ENCODE results near the gene INVS. TPM values are rescaled to one million over a fixed set of nuclear protein-coding genes. Genes with fewer than 3 reads are reported as not detected.
"Not testable (repeated sequence)": the region's sequence is repeated elsewhere in the genome, so short reads cannot be mapped to it uniquely, and the experiment has no call there.

Gene INVS
- total and polyA plus RNA-seq, 5 donors = 3.0 to 10.1 (median 9.2) TPM

DNA sequence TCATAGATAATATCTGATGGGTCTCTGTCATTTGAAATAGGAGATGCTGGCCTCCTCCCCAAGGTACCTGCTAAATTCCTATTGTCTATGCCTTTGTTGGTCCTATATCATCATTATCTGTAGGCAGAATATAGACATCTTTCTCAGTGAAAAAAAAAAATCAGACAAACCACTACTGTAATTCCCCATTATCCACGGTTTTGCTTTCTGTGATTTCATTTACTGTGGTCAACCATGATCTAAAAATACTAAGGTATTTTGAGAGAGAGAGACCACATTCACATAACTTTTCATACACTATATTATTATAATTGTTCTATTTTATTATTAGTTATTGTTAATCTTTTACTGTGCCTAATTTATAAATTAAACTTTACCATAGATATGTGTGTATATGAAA lies 122.5 kb downstream of the INVS start:
- H3K27me3 ChIP-seq (ENCODE audit: control insufficient read depth, insufficient read depth) = no peaks in the 10 kb centered on the region
- DNase-seq (no peak), ATAC-seq (no peak)
- no peak overlapping the region for H3K4me3 ChIP-seq (ENCODE audit: low read length)
- no peaks in the 10 kb centered on the region for H3K4me1 ChIP-seq (ENCODE audit: control insufficient read depth, insufficient read depth, low read length)
- WGBS = 69% methylated on average over 1 of the region's 1 CpG
- intact Hi-C loops (cut with DNase I) = loop anchor here in 1 of 4 donors (10.0 kb wide), 1 partner anchor 197 kb away; no protein-coding TSS in a partner anchor
- no peaks in the 10 kb centered on the region for H3K9me3 ChIP-seq (ENCODE audit: control insufficient read depth, low read length)
- H3K27ac ChIP-seq (ENCODE audit: low read length) = no peak overlapping the region

DNA sequence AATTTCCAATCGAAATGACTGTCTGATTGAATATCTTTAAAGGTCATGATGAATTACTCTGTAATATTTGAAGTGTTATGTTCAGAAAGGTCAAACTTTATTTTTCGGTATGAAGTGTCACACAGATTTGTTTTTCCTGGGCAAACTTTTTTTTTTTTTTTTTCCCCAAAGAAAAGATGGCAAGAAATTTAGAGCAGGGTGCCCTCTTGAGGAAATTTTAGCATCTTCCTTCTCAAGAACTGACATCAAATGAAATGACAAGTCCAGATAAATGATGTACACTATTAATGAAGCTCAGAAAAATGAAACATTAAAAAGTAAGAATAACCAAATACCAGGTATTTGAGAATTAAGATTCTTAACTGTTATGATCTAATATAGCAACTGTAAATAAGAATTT lies 123.6 kb downstream of the INVS start:
- H3K9me3 ChIP-seq (ENCODE audit: control insufficient read depth, low read length) = no peaks in the 10 kb centered on the region
- intact Hi-C loops (cut with DNase I) = loop anchor here in 1 of 4 donors (10.0 kb wide), 1 partner anchor 198 kb away; no protein-coding TSS in a partner anchor
- H3K4me3 ChIP-seq (ENCODE audit: low read length) = no peak overlapping the region
- DNase-seq = no peak
- no peaks in the 10 kb centered on the region for H3K27me3 ChIP-seq (ENCODE audit: control insufficient read depth, insufficient read depth)
- ATAC-seq = no peak
- H3K4me1 ChIP-seq (ENCODE audit: control insufficient read depth, insufficient read depth, low read length) = no peaks in the 10 kb centered on the region
- no peak overlapping the region for H3K27ac ChIP-seq (ENCODE audit: low read length)
- WGBS = 16% methylated on average over 2 of the region's 2 CpGs

DNA sequence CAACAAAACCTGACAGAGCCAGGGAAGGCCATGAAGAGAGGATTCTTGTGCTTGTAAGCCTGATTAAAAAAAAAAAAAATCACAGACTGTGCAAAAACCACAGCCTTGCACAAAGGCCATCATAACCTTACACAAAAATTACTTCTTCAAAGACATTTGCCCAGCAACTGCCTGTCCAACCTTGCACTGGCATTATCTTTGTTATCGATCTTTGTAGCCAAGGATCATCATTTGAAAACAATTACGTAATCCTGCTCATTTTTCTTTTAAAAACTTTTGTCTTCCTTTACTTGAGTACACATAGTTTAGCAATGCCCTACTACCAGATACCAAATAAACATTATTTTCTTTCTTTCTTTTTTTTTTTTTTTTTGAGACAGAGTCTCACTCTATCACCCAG lies 128.6 kb downstream of the INVS start:
- ATAC-seq (no peak), DNase-seq (no peak)
- Histone ChIP-seq H3K4me1 (ENCODE audit: control insufficient read depth, insufficient read depth, low read length) (no peaks in the 10 kb centered on the region), H3K27me3 (ENCODE audit: control insufficient read depth, insufficient read depth) (no peaks in the 10 kb centered on the region), H3K27ac (ENCODE audit: low read length) (no peak overlapping the region), H3K4me3 (ENCODE audit: low read length) (no peak overlapping the region), H3K9me3 (ENCODE audit: control insufficient read depth, low read length) (no peaks in the 10 kb centered on the region)
- intact Hi-C loops (cut with DNase I) = loop anchor here in 1 of 4 donors (10.0 kb wide), 1 partner anchor 203 kb away; no protein-coding TSS in a partner anchor
- WGBS = 96% methylated on average over 2 of the region's 2 CpGs

- H3K9me3 ChIP-seq (ENCODE audit: control insufficient read depth, low read length) = no peaks in the 10 kb centered on the region
These were observed 129.4 kb downstream of the INVS start for GRCh38 chr9:100228352-100228869.

DNA sequence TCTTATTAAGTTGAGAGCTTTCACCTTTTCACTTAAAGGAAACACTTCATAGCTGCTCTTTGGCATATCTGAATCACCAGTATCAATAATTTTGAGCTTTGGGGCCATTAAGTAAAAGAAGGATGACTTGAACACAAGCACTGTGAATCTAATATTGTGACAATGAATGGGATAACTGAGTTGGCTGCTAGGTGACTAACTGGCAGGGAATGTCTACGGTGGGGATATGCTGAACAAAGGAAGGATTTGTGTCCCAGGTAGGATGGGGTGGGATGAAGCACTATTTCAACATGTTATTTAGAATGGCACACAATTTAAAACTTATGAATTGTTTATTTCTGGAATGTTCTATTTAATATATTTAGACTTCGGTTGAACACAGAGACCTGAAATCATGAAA lies 130.1 kb downstream of the INVS start:
- no peak for ATAC-seq
- intact Hi-C loops (cut with DNase I) = loop anchor here in 1 of 4 donors (10.0 kb wide), 1 partner anchor 204 kb away; no protein-coding TSS in a partner anchor
- H3K27me3 ChIP-seq (ENCODE audit: control insufficient read depth, insufficient read depth) = no peaks in the 10 kb centered on the region
- no peaks in the 10 kb centered on the region for H3K4me1 ChIP-seq (ENCODE audit: control insufficient read depth, insufficient read depth, low read length)
- H3K27ac ChIP-seq (ENCODE audit: low read length) = no peak overlapping the region
- 85% methylated on average over 2 of the region's 2 CpGs for WGBS
- no peak for DNase-seq
- no peaks in the 10 kb centered on the region for H3K9me3 ChIP-seq (ENCODE audit: control insufficient read depth, low read length)
- no peak overlapping the region for H3K4me3 ChIP-seq (ENCODE audit: low read length)

More at GRCh38 chr9:100228352-100228869, 129.4 kb downstream of the INVS start:
- WGBS = 52% methylated on average over 4 of the region's 4 CpGs
- H3K4me1 ChIP-seq (ENCODE audit: control insufficient read depth, insufficient read depth, low read length) = no peaks in the 10 kb centered on the region
- no peak overlapping the region for H3K27ac ChIP-seq (ENCODE audit: low read length)
- no peak overlapping the region for H3K4me3 ChIP-seq (ENCODE audit: low read length)
- ATAC-seq (no peak), DNase-seq (no peak)
- no peaks in the 10 kb centered on the region for H3K27me3 ChIP-seq (ENCODE audit: control insufficient read depth, insufficient read depth)
- intact Hi-C loops (cut with DNase I) = loop anchor here in 1 of 4 donors (10.0 kb wide), 1 partner anchor 204 kb away; no protein-coding TSS in a partner anchor

- Histone ChIP-seq H3K4me1 (ENCODE audit: control insufficient read depth, insufficient read depth, low read length) (no peaks in the 10 kb centered on the region), H3K27me3 (ENCODE audit: control insufficient read depth, insufficient read depth) (no peaks in the 10 kb centered on the region), H3K9me3 (ENCODE audit: control insufficient read depth, low read length) (no peaks in the 10 kb centered on the region), H3K4me3 (ENCODE audit: low read length) (no peak overlapping the region), H3K27ac (ENCODE audit: low read length) (no peak overlapping the region)
- ATAC-seq = no peak
- intact Hi-C loops (cut with DNase I) = loop anchor here in 1 of 4 donors (10.0 kb wide), 1 partner anchor 205 kb away; no protein-coding TSS in a partner anchor
- WGBS = 94% methylated on average over 3 of the region's 3 CpGs
- no peak for DNase-seq
These were observed 130.5 kb downstream of the INVS start for GRCh38 chr9:100229561-100229960.

DNA sequence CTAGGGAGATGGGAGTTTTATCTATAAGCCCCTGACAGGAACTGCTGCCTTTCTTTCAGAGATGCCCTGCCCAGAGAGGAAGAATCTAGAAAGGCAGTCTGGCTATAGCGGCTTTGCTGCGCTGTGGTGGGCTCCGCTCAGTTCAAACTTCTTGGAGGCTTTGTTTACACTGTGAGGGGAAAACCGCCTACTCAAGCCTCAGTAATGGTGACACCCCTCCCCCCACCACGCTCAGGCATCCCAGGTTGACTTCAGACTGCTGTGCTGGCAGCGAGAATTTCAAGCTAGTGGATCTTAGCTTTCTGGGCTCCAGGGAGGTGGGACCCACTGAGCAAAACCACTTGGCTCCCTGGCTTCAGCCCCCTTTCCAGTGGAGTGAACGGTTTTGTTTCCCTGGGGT lies 137.9 kb downstream of the INVS start:
- 98% methylated on average over 7 of the region's 7 CpGs for WGBS
- ATAC-seq; H3K27me3 ChIP-seq (ENCODE audit: control insufficient read depth, insufficient read depth); DNase-seq; H3K4me3 ChIP-seq (ENCODE audit: low read length); H3K27ac ChIP-seq (ENCODE audit: low read length); H3K9me3 ChIP-seq (ENCODE audit: control insufficient read depth, low read length); intact Hi-C loops (cut with DNase I); H3K4me1 ChIP-seq (ENCODE audit: control insufficient read depth, insufficient read depth, low read length): not testable (repeated sequence)

DNA sequence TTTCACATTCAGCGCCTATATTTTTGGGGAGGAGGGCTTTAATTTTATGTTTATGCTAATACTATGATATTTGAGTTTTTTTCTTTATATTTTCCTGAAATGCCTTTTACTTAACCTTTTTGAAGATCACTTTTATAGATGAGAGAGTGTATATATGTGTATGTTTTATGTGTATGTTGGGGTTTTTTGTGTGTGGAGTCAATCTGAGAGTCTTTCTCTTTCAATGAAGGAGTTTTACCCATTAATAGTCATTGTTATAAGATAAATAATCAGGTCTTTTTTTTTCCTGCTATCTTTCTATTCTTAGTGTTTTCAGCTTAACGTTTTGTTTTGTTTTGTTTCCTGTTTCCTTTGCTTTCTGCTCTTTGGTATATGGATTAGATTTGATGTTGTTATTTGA lies 141.5 kb downstream of the INVS start:
- Histone ChIP-seq H3K4me1 (ENCODE audit: control insufficient read depth, insufficient read depth, low read length) (no peaks in the 10 kb centered on the region), H3K27me3 (ENCODE audit: control insufficient read depth, insufficient read depth) (no peaks in the 10 kb centered on the region), H3K4me3 (ENCODE audit: low read length) (no peak overlapping the region), H3K9me3 (ENCODE audit: control insufficient read depth, low read length) (no peaks in the 10 kb centered on the region), H3K27ac (ENCODE audit: low read length) (no peak overlapping the region)
- ATAC-seq = no peak
- 79% methylated on average over 2 of the region's 2 CpGs for WGBS
- intact Hi-C loops (cut with DNase I) = no loop called here
- no peak for DNase-seq

- Histone ChIP-seq H3K4me3 (ENCODE audit: low read length) (no peak overlapping the region), H3K27ac (ENCODE audit: low read length) (no peak overlapping the region), H3K9me3 (ENCODE audit: control insufficient read depth, low read length) (no peaks in the 10 kb centered on the region), H3K4me1 (ENCODE audit: control insufficient read depth, insufficient read depth, low read length) (no peaks in the 10 kb centered on the region), H3K27me3 (ENCODE audit: control insufficient read depth, insufficient read depth) (no peaks in the 10 kb centered on the region)
- DNase-seq (no peak), ATAC-seq (no peak)
- intact Hi-C loops (cut with DNase I) = no loop called here
- 94% methylated on average over 3 of the region's 3 CpGs for WGBS
These were observed 168.2 kb downstream of the INVS start for GRCh38 chr9:100267211-100267610.

GRCh38 chr9:100268271-100268670 lies 169.2 kb downstream of the INVS start:
- ATAC-seq = no peak
- Histone ChIP-seq H3K27ac (ENCODE audit: low read length) (no peak overlapping the region), H3K4me1 (ENCODE audit: control insufficient read depth, insufficient read depth, low read length) (no peaks in the 10 kb centered on the region), H3K27me3 (ENCODE audit: control insufficient read depth, insufficient read depth) (no peaks in the 10 kb centered on the region), H3K9me3 (ENCODE audit: control insufficient read depth, low read length) (no peaks in the 10 kb centered on the region), H3K4me3 (ENCODE audit: low read length) (no peak overlapping the region)
- DNase-seq = no peak
- 92% methylated on average over 4 of the region's 4 CpGs for WGBS
- intact Hi-C loops (cut with DNase I) = no loop called here

- Histone ChIP-seq H3K4me1 (ENCODE audit: control insufficient read depth, insufficient read depth, low read length) (no peaks in the 10 kb centered on the region), H3K4me3 (ENCODE audit: low read length) (no peak overlapping the region), H3K27me3 (ENCODE audit: control insufficient read depth, insufficient read depth) (no peaks in the 10 kb centered on the region), H3K9me3 (ENCODE audit: control insufficient read depth, low read length) (no peaks in the 10 kb centered on the region), H3K27ac (ENCODE audit: low read length) (no peak overlapping the region)
- ATAC-seq = no peak
- WGBS = 86% methylated on average over 1 of the region's 1 CpG
- intact Hi-C loops (cut with DNase I) = no loop called here
- no peak for DNase-seq
These were observed 170.6 kb downstream of the INVS start for GRCh38 chr9:100269656-100270055.
